ENCODE results near the gene NT5C3A. TPM values are rescaled to one million over a fixed set of nuclear protein-coding genes. Genes with fewer than 3 reads are reported as not detected.
"Not testable (repeated sequence)": the region's sequence is repeated elsewhere in the genome, so short reads cannot be mapped to it uniquely, and the experiment has no call there.

NT5C3A gene
- total RNA-seq, 1 experiment from 2014 or later, result 18.6 TPM

DNA sequence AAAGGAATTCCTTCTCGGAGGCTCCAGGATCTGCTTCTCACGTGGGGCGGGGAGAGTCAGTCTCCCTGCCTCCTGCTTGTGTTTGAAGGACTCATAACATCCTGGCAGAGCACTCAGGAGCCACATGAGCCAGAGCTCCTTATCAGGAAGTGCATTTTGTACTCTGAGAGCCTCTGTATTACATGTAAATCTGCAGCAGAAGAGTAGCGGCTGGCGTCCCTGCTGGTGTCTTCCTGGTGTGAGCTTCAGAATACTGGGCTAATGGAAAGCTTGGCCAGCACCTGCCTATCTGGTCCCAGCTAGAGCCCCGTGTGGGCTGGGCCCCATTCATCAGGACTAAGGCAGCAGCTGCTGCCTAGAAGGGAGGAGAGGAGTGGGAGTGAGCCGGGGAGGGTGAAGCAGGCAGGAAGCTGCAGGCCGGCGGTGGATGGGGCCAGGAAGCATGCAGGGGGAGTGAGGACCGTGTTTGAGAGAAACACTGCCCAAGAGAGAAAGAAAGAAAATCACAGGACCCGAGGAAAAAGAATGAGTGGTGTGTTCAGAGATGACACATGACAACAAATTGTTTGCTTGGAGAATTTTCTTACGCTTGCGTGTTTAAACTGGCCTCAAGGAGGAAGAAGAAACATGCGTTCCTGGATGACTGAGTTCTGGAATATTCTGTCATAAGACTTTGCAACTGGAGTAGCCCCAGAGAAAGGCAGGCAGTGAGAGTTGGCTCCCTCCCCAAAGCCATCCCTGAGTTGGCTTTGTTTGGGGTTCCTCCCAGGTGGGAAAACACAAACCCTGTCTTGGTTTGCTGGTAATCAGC lies 64.0 kb downstream of the NT5C3A start:
- DNase-seq (ENCODE audit: low spot score), result peak; percentile 30
- H3K9me3 Mint-ChIP-seq; H3K27me3 Mint-ChIP-seq (ENCODE audit: low read depth); CTCF ChIA-PET; POLR2A ChIA-PET; H3K27ac Mint-ChIP-seq; H3K36me3 Mint-ChIP-seq: not testable (repeated sequence)
- peaks cover 21% of the 10 kb centered on the region for H3K4me1 Mint-ChIP-seq
- peak overlapping the region; percentile 4; the same call in 1 of the 2 replicates for H3K4me3 Mint-ChIP-seq
- ATAC-seq, result peak; percentile 90

DNA sequence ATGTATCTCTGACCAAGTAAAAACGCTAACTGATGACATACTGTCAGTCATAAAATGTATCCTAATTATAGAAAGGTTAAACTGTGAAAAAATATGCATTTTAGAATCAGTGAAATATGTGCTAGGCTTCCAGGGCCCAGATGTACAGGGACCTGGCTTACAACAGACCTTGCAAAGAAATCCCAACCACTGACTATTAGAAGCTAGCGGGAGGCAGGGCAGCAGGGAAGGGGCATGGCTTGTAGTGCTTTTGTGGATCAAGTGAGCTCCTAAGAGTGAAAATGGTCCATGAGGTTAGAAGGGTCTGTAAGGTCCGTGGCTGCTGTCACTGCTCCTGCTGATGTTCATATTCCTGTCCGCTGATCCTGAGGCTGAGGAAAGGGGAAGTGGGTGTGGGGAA lies 64.6 kb downstream of the NT5C3A start:
- CTCF ChIA-PET; H3K36me3 Mint-ChIP-seq; H3K27me3 Mint-ChIP-seq (ENCODE audit: low read depth); H3K27ac Mint-ChIP-seq; H3K9me3 Mint-ChIP-seq; POLR2A ChIA-PET; DNase-seq (ENCODE audit: low spot score): not testable (repeated sequence)
- peak; percentile 32; the same call in 1 of the 2 replicates for ATAC-seq
- H3K4me3 Mint-ChIP-seq, result peak overlapping the region; percentile 4; the same call in 1 of the 2 replicates
- peaks cover 16% of the 10 kb centered on the region for H3K4me1 Mint-ChIP-seq

- DNase-seq (ENCODE audit: low spot score); POLR2A ChIA-PET; H3K4me3 Mint-ChIP-seq; H3K27me3 Mint-ChIP-seq (ENCODE audit: low read depth); CTCF ChIA-PET; H3K27ac Mint-ChIP-seq; H3K36me3 Mint-ChIP-seq; H3K4me1 Mint-ChIP-seq; H3K9me3 Mint-ChIP-seq; ATAC-seq: not testable (repeated sequence)
Measured at GRCh38 chr7:32992750-32993149, 69.8 kb downstream of the NT5C3A start.

- CTCF ChIA-PET; H3K27ac Mint-ChIP-seq; H3K4me3 Mint-ChIP-seq; H3K4me1 Mint-ChIP-seq; H3K36me3 Mint-ChIP-seq; H3K27me3 Mint-ChIP-seq (ENCODE audit: low read depth); H3K9me3 Mint-ChIP-seq; ATAC-seq; DNase-seq (ENCODE audit: low spot score); POLR2A ChIA-PET: not testable (repeated sequence)
Measured at GRCh38 chr7:32991975-32992700, 70.4 kb downstream of the NT5C3A start.

GRCh38 chr7:32991068-32991585 lies 71.4 kb downstream of the NT5C3A start:
- H3K4me3 Mint-ChIP-seq; H3K27me3 Mint-ChIP-seq (ENCODE audit: low read depth); DNase-seq (ENCODE audit: low spot score); H3K36me3 Mint-ChIP-seq; CTCF ChIA-PET; H3K4me1 Mint-ChIP-seq; POLR2A ChIA-PET; ATAC-seq; H3K9me3 Mint-ChIP-seq; H3K27ac Mint-ChIP-seq: not testable (repeated sequence)

- H3K27me3 Mint-ChIP-seq (ENCODE audit: low read depth); DNase-seq (ENCODE audit: low spot score); H3K9me3 Mint-ChIP-seq; H3K27ac Mint-ChIP-seq; POLR2A ChIA-PET; CTCF ChIA-PET; H3K4me3 Mint-ChIP-seq; H3K36me3 Mint-ChIP-seq; H3K4me1 Mint-ChIP-seq; ATAC-seq: not testable (repeated sequence)
Measured at GRCh38 chr7:32988148-32988547, 74.4 kb downstream of the NT5C3A start.

- DNase-seq (ENCODE audit: low spot score); H3K4me1 Mint-ChIP-seq; CTCF ChIA-PET; POLR2A ChIA-PET; H3K27me3 Mint-ChIP-seq (ENCODE audit: low read depth); H3K4me3 Mint-ChIP-seq; H3K9me3 Mint-ChIP-seq; H3K27ac Mint-ChIP-seq; H3K36me3 Mint-ChIP-seq; ATAC-seq: not testable (repeated sequence)
Measured at GRCh38 chr7:32979902-32980301, 82.7 kb downstream of the NT5C3A start.

GRCh38 chr7:32979246-32979645 lies 83.3 kb downstream of the NT5C3A start:
- H3K27me3 Mint-ChIP-seq (ENCODE audit: low read depth); DNase-seq (ENCODE audit: low spot score); H3K4me3 Mint-ChIP-seq; H3K4me1 Mint-ChIP-seq; POLR2A ChIA-PET; H3K9me3 Mint-ChIP-seq; CTCF ChIA-PET; H3K27ac Mint-ChIP-seq; H3K36me3 Mint-ChIP-seq; ATAC-seq: not testable (repeated sequence)

DNA sequence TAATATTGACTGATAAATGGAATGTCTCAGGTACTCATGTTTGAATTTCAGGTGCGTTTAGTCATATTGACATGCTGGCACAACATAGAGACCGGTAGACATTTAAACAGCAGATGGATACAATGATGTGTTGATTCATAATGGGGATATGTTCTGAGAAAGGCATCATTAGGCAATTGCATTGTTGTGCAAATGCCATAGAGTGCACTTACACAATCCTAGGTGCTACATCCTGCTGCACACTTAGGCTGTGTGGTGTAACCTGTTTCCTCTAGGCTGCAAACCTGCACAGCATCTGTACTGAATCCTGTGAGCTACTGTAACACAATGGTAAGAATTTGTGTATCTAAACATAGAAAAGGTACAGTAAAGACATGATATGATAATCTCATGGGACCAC lies 85.4 kb downstream of the NT5C3A start:
- H3K27ac Mint-ChIP-seq; POLR2A ChIA-PET; ATAC-seq; H3K9me3 Mint-ChIP-seq; H3K27me3 Mint-ChIP-seq (ENCODE audit: low read depth); DNase-seq (ENCODE audit: low spot score); H3K4me3 Mint-ChIP-seq; CTCF ChIA-PET; H3K36me3 Mint-ChIP-seq; H3K4me1 Mint-ChIP-seq: not testable (repeated sequence)

DNA sequence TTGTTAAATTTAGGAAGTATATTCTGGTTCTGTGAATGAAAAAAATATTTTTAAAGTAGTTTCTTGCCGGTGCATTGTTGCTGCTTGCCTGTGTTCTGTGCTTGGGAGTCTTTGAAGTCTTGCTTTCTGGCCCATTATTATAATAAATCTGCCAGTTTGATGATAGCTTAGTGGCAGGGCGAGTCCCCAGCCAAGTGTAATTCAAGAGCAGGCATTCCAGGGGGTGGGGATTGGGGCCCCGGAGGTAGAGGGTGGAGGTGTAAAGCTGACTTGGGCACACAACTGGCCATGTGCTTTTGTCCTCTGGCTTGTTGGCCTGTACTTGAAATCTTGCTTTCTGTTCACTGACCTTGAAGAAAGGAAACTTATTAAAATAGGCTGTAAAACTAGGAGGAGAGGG lies 90.6 kb downstream of the NT5C3A start:
- DNase-seq (ENCODE audit: low spot score); H3K9me3 Mint-ChIP-seq; H3K27ac Mint-ChIP-seq; POLR2A ChIA-PET; H3K27me3 Mint-ChIP-seq (ENCODE audit: low read depth); CTCF ChIA-PET; H3K4me1 Mint-ChIP-seq; H3K4me3 Mint-ChIP-seq; H3K36me3 Mint-ChIP-seq: not testable (repeated sequence)
- ATAC-seq, result 0 out of 2 replicates have a peak, but pooled peaks have one; percentile 30

DNA sequence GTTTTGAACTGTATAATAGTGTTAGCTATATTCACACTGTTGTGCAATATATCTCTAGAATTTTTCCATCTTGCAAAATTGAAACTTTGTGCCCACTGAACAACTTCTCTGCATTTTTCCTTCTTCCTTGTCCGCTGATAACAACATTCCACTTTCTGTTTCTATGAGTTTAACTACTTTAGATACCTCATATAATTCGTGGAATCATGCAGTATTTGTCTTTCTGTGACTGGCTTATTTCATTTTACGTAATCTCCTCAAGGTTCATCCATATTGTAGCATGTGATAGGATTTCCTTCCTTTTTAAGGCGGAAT lies 95.4 kb downstream of the NT5C3A start:
- H3K4me1 Mint-ChIP-seq; POLR2A ChIA-PET; DNase-seq (ENCODE audit: low spot score); H3K36me3 Mint-ChIP-seq; H3K4me3 Mint-ChIP-seq; H3K9me3 Mint-ChIP-seq; CTCF ChIA-PET; ATAC-seq; H3K27ac Mint-ChIP-seq: not testable (repeated sequence)
- peaks cover 14% of the 10 kb centered on the region for H3K27me3 Mint-ChIP-seq (ENCODE audit: low read depth)

GRCh38 chr7:32966489-32967267 lies 95.9 kb downstream of the NT5C3A start:
- H3K4me1 Mint-ChIP-seq; H3K4me3 Mint-ChIP-seq; H3K9me3 Mint-ChIP-seq; H3K36me3 Mint-ChIP-seq; ATAC-seq; POLR2A ChIA-PET; CTCF ChIA-PET; DNase-seq (ENCODE audit: low spot score); H3K27ac Mint-ChIP-seq: not testable (repeated sequence)
- H3K27me3 Mint-ChIP-seq (ENCODE audit: low read depth), result peaks cover 14% of the 10 kb centered on the region

Data from WTC11 (cell line).